Retina (tissue), 1 donor: ENCODE results near the gene GABRA4.

Experiments
- DNase-seq: peaks from one replicate; pipeline ENCODE4 v3.0.0-alpha.2; 2016

GABRA4 gene

DNA sequence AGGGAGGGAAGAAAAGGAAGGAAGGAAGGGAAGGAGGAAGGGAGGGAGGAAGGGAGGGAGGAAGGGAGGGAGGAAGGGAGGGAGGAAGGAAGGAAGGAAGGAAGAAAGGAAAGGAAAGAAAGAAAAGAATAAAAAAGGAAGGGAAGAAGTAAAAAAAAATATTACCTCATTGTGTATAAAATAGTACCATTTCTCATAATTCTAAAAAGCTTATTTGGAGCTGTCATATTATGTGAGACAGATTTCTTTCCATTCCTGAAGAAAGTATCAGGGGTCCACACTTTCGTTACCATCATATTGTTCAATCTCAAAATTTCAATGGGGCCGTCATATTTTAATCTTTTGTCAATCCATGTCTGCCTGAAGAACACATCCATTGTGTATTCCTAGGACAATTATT is 16.1 kb downstream of the GABRA4 start:
- no peak for DNase-seq

DNA sequence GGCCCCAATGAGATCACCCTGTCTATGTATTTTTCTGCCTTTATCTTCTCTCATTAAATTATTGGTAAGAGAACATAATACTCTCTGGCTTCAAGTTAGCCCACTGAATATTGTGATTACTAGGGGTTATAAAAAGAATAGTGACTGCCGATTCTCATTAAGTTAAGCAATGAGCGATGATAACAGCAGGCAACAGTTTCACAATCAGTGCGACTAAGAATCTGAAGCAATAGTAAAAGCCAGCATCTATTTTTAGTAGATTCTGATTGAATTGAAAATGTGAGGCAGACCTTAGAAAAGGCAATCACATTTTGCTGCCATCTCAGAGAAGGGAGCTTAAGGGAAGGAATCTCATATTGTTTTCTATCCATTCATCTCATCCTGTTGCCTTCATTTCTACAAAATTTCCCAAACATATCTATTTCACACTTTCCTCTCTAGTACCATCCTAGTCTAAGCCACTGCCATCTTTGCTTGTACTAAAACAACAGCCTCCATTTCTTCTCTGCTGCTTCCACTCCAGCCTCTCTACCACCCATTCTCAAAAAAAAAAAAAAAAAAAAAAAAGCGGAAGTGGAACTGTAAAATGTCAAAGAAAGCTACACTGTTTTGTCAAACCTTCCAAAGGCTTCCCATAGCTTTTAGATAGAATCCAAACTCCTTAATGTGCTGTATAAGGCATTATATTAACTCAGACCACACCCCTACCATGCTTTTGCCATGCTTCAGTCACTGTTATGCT is 17.4 kb downstream of the GABRA4 start:
- DNase-seq: no peak

DNA sequence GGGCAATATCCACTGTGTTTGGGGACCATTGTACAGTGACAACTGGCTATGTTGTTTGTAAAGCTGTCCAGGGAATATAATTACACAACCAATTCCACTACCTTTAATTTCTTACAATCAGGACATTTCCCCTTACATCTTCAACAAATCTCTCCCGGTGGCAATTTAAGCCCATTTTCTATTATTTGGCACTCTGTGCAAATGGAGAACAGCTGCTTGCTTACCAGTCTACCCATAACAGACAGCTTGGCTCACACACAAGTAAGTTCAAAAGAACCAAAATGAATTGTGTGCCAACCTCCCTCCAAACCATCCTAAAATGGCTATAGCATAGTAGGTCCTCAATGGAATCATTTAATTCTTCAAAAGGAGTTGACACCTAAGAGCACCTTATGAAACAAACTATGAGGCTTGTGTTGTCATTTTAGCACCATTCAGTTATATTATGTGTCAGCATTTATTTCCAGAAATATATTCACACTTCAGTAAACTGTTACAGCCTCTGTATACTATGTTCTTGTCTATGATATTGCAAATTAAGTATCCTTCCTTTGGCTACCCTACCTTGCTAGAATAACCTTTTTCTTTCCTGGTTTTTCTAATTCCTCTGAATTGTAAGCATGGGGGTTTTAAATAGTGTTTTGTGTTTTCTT is 18.4 kb downstream of the GABRA4 start:
- DNase-seq: no peak

DNA sequence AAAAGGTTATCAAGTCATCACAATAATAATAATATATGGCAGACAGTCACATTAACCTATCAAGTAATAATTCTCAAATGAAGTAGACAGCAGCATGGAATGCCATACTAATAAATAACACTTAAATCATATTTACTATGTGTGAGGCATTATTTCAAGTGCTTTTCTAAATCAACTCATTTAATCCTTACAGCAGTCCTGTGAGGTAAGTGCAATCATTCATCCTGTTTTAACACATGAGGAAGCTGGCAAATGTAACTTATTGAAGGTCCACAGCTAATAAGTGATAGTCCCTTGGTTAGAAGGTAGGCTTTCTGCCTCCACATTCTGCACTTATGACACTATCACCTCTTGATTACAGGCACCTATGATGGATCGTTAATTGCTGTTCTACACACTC is 24.5 kb downstream of the GABRA4 start:
- no peak for DNase-seq

DNA sequence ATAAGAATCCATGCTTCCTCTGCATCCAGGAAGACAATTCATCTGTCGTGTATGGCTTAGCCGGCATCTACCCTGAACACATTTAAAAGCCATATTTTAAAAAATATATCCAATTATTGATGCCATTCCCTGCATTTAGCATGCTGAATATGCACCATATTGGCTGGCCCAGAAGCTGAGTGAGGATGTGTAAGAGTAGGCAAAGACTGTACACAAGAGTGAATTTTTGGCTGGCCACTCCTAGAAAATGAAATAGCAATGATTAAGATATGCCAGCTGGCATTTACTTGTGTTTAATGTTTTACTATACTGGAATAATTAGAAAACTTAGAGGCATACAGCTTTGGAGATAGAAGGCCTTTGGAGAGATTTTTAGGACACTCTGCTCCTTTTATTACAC is 25.8 kb downstream of the GABRA4 start:
- DNase-seq: no peak

DNA sequence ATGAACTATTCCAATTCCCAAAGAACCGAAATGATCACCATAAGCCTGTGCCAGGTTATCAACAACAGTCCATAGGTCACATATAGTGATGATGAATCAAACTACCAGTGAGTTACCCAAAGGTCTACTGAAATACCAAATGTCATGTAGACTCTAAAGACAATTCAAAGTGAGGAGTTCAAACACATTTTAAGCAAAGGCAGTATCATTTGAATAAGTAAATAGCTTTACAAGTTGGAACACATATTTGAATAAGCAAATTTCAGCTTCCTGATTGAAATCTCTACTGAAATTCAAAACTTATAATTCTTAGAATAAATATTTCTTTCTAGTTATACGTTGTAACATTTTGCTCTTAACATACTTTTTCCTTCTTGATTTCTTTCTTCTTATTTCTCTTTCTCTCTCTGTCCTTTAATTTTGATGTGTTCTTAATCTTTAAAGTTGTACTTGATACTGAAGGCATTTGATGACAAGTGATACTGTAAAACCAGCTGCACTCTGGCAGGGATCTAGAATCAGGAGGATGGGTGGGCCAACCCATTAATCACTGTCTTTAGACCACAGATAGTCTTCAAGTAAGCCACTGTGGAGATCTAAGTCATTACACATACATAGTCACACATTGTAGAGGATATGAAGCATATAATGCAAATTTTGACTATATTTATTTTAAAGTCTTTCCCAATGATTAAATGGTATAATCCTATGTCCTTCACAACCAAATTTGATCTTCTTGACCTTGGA is 34.5 kb downstream of the GABRA4 start:
- DNase-seq: no peak

DNA sequence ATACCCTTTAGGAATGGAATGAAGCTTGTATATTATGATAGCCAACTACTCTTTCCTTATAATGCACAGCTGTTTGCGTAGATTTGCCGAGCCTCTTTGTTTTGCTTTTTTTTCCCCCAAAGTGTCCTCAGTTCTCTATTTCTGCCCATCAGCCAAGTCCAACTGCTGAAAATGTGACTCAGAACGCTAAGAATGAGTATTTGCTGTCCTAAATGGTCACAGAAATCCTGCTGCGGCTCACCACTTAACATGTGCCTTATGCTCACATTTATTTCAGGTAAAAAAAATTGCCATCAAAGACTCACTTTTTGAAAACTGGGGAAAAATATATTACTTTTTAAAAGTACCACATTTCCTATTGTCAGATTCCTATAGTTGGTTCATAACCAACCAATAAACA is 36.9 kb downstream of the GABRA4 start:
- DNase-seq: no peak

DNA sequence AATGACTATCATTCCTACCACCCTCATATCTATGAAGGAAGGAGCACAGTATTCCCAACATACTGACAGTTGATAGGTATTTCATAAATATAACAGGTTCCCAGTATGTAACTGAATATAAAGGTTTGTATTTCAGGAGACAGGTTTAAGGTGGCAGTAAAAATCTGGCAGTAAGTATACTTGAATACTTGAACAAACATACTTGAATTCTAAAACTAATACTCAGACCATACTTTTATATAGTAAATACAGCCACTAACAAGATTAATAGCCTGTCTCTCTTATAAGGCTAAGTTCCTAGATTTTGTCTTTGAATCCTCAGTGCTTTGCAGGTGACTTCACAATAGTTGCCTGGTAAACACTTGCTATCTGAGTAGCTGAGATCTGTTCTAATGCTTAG is 37.8 kb downstream of the GABRA4 start:
- no peak for DNase-seq

DNA sequence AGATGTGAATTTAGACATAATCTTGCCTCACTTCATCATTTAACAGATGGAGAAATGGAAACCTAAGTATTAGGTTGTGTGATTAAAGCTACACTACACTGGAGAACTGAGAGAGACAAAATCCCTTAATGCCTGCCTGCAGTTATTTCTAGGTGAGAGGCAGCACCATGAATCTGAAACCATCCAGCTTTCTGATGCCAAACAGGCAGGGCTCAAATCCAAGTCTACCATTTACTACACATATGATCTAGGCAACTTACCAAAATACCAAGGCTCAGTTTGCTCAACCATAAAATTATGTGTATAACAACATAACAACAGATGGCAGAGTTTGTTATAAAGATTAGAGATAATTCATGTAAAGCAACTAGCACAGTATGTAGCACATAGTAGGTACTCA is 38.7 kb downstream of the GABRA4 start:
- no peak for DNase-seq

DNA sequence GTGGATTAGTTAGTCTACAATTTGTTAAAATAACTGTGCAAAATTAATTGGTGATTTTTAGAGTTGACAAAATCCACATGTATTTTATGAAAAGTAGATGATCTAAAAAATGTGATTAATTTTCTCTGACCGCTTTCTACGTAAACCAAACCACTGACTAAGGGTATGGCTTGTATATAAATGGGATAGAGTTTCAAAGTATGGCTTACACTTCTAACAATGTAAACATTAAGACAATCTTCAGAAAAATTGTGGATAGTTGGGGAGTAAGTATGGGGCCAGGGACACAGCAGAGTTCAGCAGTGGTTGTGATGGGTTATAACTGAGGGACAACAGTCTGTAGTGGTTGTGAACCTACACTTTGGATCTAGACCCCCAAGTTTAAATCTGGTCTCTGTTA is 39.8 kb downstream of the GABRA4 start:
- DNase-seq: no peak

DNA sequence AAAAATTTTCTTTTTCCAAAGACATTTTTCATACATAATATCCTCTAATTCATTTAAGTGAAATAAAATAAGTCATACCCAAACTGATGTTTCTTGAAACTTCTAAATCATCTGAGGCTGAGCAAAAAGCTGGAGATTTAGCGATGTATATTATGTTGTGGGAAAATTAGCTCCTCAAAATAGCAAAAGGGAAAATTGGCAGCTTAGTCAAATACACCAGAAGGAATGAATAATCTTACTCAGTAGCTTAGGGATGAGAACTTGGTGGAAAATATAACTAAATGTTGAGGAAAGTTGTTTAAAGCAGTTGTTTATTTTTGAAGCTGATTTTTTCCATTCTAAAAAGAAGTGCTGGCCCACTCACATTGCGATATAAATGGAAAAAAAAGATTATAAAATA is 40.9 kb downstream of the GABRA4 start:
- no peak for DNase-seq

DNA sequence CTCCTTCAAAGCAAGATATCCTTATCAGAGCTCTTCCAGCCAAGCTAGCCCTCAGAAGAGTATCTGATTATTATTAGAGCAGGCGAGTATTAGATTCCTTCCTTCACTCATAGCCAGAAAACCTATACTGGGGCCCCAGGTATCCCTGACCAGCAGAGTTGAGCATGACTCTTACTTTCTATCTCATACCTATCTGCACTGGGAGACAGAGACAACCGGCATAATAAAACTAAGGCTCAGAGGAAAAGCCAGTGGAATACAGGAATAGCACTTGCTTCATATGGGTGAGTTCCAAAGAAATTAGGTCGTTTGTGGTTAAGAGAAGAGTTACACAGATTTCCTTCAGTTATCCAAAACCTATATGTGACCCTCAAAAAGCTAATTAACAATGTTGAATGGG is 42.6 kb downstream of the GABRA4 start:
- DNase-seq: no peak

DNA sequence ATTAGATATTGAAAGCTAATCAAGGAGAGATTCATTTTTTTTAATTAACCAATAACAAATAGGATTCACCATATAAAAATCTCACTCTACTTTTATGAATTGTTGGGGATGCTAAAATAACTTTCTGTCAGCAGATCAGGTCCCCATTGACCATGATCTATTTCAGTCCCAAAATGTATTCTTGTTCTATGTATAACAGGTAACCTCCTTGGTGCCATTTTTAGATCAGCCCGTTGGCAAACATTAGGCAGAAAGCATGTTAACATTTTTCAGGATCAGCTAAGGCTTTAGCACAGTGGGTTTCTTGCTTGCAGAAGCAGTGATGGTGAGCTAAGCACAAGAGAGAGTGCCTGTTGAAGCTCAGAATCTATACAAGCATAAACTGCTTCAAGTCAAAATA is 43.6 kb downstream of the GABRA4 start:
- no peak for DNase-seq

DNA sequence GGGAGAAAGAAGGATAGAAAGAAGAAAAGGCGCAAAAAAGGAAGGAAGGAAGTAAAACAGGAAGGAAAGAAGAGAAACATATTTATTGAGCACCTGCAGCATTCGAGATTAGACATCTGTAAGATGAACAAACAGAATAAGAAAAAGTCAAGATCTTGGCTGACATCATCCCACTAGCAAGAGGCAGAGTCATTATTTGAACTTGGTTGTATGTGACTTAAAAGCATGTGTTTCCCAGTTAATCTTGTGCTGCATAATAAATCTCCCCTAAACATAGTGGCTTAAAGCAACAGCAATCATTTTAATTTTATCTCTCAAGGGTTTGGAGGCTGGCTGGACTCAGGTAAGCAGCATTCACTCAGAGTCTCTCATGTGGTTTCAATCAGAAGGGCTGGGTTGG is 45.8 kb downstream of the GABRA4 start:
- no peak for DNase-seq

DNA sequence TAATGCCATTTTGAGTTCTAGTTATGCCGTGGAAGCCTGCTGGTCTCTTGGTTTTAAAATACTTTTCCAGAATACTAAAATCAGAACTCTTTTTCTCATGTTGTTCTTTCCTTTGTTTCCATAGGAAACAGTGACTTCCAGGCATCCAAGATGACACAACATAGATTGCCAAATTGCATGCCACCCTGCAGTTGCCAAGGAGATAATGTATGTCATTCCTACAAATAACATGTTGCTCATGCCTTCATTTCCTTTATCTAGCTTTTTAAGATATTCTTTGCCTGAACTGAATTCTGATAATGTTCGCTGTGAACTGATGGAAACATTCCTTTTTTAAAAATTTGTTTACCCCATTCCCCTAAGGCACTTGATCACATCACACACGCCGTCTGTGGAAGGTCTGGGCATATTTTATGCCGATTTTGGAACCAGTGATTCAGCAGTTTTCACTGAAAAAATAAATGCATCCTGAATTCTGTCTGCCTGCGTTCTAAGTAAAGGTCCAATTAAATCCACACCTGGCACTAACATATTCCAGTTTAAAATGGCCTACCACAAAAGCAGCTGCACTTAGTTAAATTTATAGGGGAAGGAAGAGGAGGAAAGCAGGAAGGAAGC is 46.4 kb downstream of the GABRA4 start:
- no peak for DNase-seq

DNA sequence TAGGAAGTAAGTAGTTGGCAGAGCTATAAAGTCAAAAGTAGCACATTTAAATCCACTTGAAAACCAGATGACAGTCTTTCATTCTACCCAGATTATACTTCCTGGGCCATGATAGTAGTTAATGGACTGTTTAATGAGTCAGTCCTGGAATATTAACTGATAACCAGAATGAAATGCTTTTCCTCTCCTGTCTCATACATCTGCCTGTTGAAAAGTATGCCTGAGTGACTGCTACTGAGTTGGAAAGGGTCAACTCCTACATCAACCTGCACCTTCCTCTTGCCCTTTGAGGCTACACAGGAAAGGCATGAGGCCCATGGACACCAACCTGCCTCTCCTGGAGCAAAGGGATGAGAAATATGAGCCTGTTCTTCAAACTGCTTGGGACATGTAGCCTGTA is 48.3 kb downstream of the GABRA4 start:
- DNase-seq: no peak

DNA sequence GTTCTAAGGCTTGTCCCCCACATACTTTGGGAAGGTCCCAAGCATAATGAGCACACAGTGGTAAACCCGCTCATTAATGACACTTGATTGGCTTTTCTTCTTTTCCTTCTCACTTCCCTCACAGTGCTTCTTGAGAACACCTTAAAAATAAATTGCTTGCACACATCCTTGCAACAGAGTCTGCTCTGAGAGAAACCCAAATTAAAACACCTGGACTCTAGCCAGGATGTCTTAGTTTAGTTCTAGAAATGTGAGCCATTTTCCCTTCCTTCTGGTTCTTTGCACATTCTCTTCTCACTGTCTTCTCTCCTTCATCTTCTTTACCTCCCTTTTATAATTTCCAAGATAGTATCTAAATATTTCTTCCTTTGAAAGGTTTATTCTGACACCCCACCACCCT is 49.0 kb downstream of the GABRA4 start:
- no peak for DNase-seq

DNA sequence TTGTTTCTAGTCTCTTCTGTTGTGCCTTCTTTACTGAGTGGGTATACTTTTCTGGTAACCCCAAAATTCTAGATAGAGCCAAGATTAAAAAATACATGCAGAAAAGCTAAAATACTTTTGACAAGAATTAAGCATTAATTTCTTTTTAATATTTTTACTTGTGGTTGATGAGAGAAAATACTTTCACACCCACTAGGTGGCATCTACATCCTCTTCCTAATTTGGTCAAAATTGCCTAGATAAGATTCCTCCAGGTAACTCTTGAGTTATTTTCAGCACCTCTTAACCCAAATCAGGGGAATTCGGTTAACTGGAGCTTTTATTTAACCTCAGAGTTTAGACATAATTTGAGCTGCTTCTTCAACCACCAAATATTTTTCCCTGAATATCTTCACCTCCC is 55.9 kb downstream of the GABRA4 start:
- DNase-seq: no peak

DNA sequence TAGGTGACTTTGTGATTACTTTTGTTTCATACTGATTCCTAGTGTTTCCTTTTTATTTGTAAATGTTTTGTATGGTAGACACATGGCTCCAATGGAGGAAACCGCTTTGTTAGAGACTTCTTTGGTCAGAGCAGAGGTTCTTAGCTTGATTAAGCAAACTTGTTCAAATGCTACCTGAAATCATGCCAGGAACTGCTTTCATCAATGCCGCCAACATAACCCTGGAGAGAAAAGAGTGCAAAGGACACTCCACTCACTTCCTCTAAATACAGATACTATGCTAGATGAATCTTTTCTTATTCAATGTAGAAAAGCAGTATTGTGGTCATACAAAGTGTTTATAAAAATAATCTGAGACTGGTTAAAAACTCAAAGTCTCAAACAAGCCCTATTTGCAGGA is 58.7 kb downstream of the GABRA4 start:
- DNase-seq: no peak

DNA sequence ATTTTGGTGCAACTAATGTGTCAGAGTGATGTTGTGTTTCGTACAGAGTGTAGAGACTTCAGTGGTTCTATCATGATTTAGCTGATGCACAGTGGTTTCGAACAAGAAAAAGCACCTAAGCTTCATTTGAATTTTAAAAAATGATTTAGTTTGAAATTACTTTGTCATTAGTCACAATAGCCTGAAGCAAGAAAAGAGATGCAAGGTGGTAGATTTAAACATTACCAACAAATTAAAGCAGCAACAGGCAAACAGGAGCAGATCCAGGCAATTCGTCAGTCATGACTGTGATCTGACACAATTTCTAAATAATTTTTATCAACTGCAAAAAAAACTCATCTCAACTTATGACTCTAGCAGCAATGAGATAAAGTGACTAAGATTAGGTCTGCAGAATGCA is 59.7 kb downstream of the GABRA4 start:
- no peak for DNase-seq

DNA sequence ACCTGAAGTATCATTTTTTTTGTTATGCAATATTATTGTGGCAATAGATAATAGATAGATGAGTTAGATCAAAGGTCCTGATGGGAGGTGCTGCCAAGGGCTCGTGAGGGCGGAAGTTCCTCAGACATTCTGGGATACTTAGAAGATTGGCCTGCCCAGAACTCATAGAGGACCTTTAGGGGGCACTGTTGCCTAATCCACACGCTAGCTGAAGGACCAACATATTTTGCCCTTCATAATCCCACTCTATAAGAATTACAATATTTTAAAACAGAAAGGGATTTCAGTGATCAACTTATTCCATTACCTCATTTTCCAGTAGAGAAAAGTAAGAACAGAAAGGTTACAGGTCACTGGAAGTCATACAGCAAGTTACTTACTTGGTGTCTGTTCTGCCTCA is 61.4 kb downstream of the GABRA4 start:
- no peak for DNase-seq

DNA sequence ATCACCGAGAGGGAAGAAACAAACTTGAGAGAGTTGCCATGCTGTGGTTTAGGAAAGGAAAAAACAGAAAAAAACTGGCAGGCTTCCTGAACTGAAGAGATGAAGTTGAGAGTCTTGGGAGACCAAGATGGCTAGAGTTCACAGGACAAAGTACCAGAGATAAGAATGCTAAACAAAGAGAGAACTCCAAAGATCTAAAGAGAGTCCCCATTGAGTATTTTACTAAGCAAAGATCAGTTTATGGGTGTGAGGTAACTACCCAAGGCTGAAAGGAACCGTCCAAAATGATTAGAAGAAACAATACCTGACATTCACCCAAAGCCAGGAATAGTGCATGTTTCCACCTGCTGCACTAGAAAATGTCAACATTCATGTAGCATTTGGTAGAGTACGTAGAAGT is 62.5 kb downstream of the GABRA4 start:
- no peak for DNase-seq

DNA sequence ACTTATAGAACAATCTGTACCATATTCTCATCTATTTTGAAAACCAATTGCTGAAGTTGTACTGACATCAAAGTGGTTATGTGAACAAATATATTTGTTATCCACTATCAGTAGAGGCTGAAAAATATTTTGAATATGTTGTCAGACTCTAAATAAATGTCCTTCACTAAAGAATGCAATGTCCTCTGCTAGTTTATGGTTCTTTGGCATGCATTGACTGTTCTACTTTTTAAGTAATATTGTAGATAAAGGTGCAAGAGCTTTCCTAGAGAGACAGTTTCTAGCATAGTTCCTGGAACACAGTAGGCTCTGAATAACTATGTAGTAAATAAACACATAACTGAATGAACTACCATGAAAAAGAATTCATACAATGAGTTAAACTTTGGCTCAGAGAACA is 66.2 kb downstream of the GABRA4 start:
- DNase-seq: no peak
